ENCODE measurements around the gene TMEM54. TPM values are rescaled to one million over a fixed set of nuclear protein-coding genes. Genes with fewer than 3 reads are reported as not detected.

TMEM54 gene
- total and polyA plus RNA-seq, 3 experiments from 2014 or later: 2.5 to 2.6 TPM; not detected in 1

DNA sequence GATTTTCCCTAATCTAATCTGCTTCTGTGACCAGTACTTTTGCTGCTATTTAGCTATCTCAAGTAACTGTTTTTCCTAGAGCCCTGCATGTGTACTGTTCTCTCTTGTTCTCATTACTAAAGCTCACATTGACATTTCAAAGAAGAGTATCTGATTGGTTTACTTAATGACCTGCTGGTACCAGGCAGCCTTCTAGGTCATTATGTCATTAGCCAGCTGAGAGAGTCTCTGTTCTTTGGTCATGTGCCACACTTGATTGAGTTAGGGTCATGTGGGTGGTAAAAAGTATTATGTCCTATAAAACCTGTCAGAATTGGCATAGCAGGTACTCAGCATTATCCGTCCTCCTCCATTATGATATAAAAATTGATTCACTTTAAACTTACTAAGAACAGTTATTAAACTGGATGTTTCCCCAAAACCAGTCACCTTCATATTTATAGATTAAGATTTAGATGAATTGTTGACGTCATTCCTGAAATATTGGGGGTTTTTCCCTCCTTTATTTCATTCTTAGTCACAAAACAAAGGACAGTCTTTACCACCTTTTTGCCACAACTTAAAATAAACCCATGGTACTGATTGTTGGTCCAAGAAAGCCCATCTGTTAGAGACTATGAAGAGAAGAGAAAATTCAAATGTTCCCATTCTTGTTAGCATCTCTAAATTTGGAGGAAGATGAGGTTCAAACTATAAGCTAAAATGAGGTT lies 52.7 kb downstream of the TMEM54 start:
- POLR2A ChIA-PET: no interaction called here
- CTCF ChIA-PET: interaction anchor here (1.2 kb wide), 1 partner anchor 76 kb away, joined by 3 read pairs; no protein-coding TSS in a partner anchor
- H3K4me1 ChIP-seq (ENCODE audit: insufficient read depth, low read length): no peaks in the 10 kb centered on the region

More for the DNA sequence above, 52.7 kb downstream of the TMEM54 start:
- Mint-ChIP-seq H3K27ac (peak overlapping the region in 3 of 8 donors; percentile 9 to 65 (median 33)), H3K4me3 (no peak overlapping the region), H3K9me3 (peaks cover 0 to 2% (median 0%) of the 10 kb centered on the region in 5 donors), H3K36me3 (peaks cover 11 to 57% (median 15%) of the 10 kb centered on the region in 3 donors), H3K4me1 (peaks cover 0 to 7% (median 5%) of the 10 kb centered on the region in 3 donors), H3K27me3 (no peaks in the 10 kb centered on the region)
- no peak overlapping the region for H3K4me3 ChIP-seq (ENCODE audit: low read length)
- H3K9me3 ChIP-seq (ENCODE audit: low read length): no peaks in the 10 kb centered on the region
- H3K36me3 ChIP-seq (ENCODE audit: insufficient read depth, low read length): peaks cover 8% of the 10 kb centered on the region
- no peaks in the 10 kb centered on the region for H3K27me3 ChIP-seq (ENCODE audit: insufficient read depth, low read length, poor library complexity, severe bottlenecking)
- no peak overlapping the region for H3K27ac ChIP-seq (ENCODE audit: low read depth, low read length)
- no peak for DNase-seq

Other genes with a start within 250 kb of the TMEM54 start
- gene SYNC, start 198.6 kb downstream of the TMEM54 start, total RNA-seq: not detected
- not detected for gene SYNC, start 198.6 kb downstream of the TMEM54 start, polyA plus RNA-seq
- gene YARS1, start 84.0 kb downstream of the TMEM54 start, total RNA-seq: 100 to 1,000 TPM; 205 to 219 TPM
- gene YARS1, start 84.0 kb downstream of the TMEM54 start, polyA plus RNA-seq: 131 TPM
- gene S100PBP, start 83.7 kb downstream of the TMEM54 start, total RNA-seq: 10 to 100 TPM; 28.6 to 30.6 TPM
- 17.3 TPM for gene S100PBP, start 83.7 kb downstream of the TMEM54 start, polyA plus RNA-seq
- gene FNDC5, start 30.5 kb downstream of the TMEM54 start, total RNA-seq: not detected
- 0.77 TPM for gene FNDC5, start 30.5 kb downstream of the TMEM54 start, polyA plus RNA-seq
- gene HPCA, start 14.9 kb downstream of the TMEM54 start, total RNA-seq: not detected
- gene HPCA, start 14.9 kb downstream of the TMEM54 start, polyA plus RNA-seq: not detected
- 10 to 100 TPM; 39.6 to 39.9 TPM for gene RNF19B, start 63.4 kb upstream of the TMEM54 start, total RNA-seq
- gene RNF19B, start 63.4 kb upstream of the TMEM54 start, polyA plus RNA-seq: 4.3 TPM
- 100 to 1,000 TPM; 288 to 305 TPM for gene AK2, start 135.5 kb upstream of the TMEM54 start, total RNA-seq
- gene AK2, start 135.5 kb upstream of the TMEM54 start, polyA plus RNA-seq: 110 TPM
- gene AZIN2, start 179.8 kb upstream of the TMEM54 start, total RNA-seq: 1 to 10 TPM; 2.1 to 2.5 TPM
- gene AZIN2, start 179.8 kb upstream of the TMEM54 start, polyA plus RNA-seq: 4.9 TPM

Data from CD8-positive, alpha-beta memory T cell (primary cell).